Measurements from ENCODE around the gene TAMM41.

- no peak for TF ChIP-seq CTCF (IDR thresholded peaks at IDR 0.05)
- no peak for TF ChIP-seq POLR2A (IDR thresholded peaks at IDR 0.05)
Measured at GRCh38 chr3:11810276-11810675, 36.4 kb downstream of the TAMM41 start.

All from esophagus squamous epithelium (tissue), 4 donors.